HFFc6 (cell line): Measurements from ENCODE around the gene TP53TG5. TPM values are rescaled to one million over a fixed set of nuclear protein-coding genes. Genes with fewer than 3 reads are reported as not detected.

Experiments
- DNase-seq: peaks from one replicate; pipeline ENCODE4 v3.0.0-alpha.2; 2018
- H3K27ac Mint-ChIP-seq: 2 replicates; pipeline ENCODE4 v1.8.0; 2020; ENCODE audit warnings: mild to moderate bottlenecking, mixed read lengths
- H3K27me3 Mint-ChIP-seq: 2 replicates; pipeline ENCODE4 v1.8.0; 2021; ENCODE audit warnings: mild to moderate bottlenecking, moderate library complexity, mixed read lengths; ENCODE audit not compliant: insufficient read depth
- H3K36me3 Mint-ChIP-seq: 2 replicates; pipeline ENCODE4 v1.8.0; 2021; ENCODE audit warnings: low read depth, mixed read lengths
- H3K4me1 Mint-ChIP-seq: 2 replicates; pipeline ENCODE4 v1.8.0; 2020; ENCODE audit warnings: low read depth, mixed read lengths
- H3K4me3 Mint-ChIP-seq: 2 replicates; pipeline ENCODE4 v1.8.0; 2020; ENCODE audit warnings: mild to moderate bottlenecking, moderate library complexity, mixed read lengths
- H3K9me3 Mint-ChIP-seq: 2 replicates; pipeline ENCODE4 v1.8.0; 2020; ENCODE audit warnings: mild to moderate bottlenecking, mixed read lengths
- microRNA-seq: library from miRNA; unstranded; fragments of <30 nt; microRNA quantifications from one replicate; pipeline ENCODE4, GENCODE V29; 2019
- total RNA-seq, 6 experiments: library from RNA; stranded (reverse); fragmentation: NEBNext Ultra II Directional; extraction: Animal tissue kit (Norgen Biotek cat#: 25700); gene quantifications; 2 replicates in 1 of 6; 3 replicates in 5 of 6; pipeline ENCODE4 v1.2.3, GENCODE V29; 2021
- TF ChIP-seq, protein P1 (sequence below): fragments of 200-600 bp; sonication (generic); IDR thresholded peaks from 2 replicates; pipeline ENCODE4 v1.5.0; 2021; ENCODE audit warnings: antibody characterized with exemption, mild to moderate bottlenecking

TP53TG5 gene
- total RNA-seq, 6 experiments from 2014 or later: not detected

GRCh38 chr20:45329497-45330319 lies 48.4 kb downstream of the TP53TG5 start:
- TF ChIP-seq, protein P1, sequence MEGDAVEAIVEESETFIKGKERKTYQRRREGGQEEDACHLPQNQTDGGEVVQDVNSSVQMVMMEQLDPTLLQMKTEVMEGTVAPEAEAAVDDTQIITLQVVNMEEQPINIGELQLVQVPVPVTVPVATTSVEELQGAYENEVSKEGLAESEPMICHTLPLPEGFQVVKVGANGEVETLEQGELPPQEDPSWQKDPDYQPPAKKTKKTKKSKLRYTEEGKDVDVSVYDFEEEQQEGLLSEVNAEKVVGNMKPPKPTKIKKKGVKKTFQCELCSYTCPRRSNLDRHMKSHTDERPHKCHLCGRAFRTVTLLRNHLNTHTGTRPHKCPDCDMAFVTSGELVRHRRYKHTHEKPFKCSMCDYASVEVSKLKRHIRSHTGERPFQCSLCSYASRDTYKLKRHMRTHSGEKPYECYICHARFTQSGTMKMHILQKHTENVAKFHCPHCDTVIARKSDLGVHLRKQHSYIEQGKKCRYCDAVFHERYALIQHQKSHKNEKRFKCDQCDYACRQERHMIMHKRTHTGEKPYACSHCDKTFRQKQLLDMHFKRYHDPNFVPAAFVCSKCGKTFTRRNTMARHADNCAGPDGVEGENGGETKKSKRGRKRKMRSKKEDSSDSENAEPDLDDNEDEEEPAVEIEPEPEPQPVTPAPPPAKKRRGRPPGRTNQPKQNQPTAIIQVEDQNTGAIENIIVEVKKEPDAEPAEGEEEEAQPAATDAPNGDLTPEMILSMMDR: peak; percentile 34
- peaks cover 4% of the 10 kb centered on the region for H3K27me3 Mint-ChIP-seq
- H3K27ac Mint-ChIP-seq: no peak overlapping the region
- DNase-seq: no peak
- no peaks in the 10 kb centered on the region; the same call in 1 of the 2 replicates for H3K4me1 Mint-ChIP-seq
- H3K9me3 Mint-ChIP-seq: no peaks in the 10 kb centered on the region
- H3K36me3 Mint-ChIP-seq: peaks cover 16% of the 10 kb centered on the region
- no peak overlapping the region for H3K4me3 Mint-ChIP-seq

DNA sequence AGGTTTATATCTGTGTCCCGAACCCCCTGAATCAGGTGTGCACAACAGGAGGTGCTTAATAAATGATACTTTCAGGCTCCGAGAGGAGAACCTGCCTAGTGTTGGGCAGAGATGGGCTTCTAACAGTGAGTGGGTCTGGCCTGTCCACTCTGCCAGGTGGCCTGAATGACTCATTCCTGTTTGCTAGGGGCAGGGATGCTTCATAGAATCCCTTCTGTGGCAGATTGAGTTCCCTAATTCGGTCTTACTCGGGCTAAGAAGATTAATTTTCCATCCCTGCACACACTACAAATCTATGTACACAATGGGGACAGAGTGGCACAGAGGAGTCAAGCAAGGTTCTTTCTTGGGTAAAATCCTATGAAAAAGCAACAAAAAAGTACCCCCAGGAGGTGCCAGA lies 49.7 kb downstream of the TP53TG5 start:
- Mint-ChIP-seq H3K4me1 (no peaks in the 10 kb centered on the region; the same call in 1 of the 2 replicates), H3K27ac (peak overlapping the region; percentile 16; the same call in 1 of the 2 replicates), H3K4me3 (no peak overlapping the region), H3K27me3 (peaks cover 4% of the 10 kb centered on the region), H3K9me3 (no peaks in the 10 kb centered on the region), H3K36me3 (peaks cover 16% of the 10 kb centered on the region)
- DNase-seq: no peak
- TF ChIP-seq, protein P1: no peak

GRCh38 chr20:45325371-45325770 lies 52.8 kb downstream of the TP53TG5 start:
- no peak overlapping the region for H3K4me3 Mint-ChIP-seq
- no peaks in the 10 kb centered on the region; the same call in 1 of the 2 replicates for H3K4me1 Mint-ChIP-seq
- peaks cover 4% of the 10 kb centered on the region for H3K27me3 Mint-ChIP-seq
- DNase-seq: no peak
- no peaks in the 10 kb centered on the region for H3K9me3 Mint-ChIP-seq
- H3K27ac Mint-ChIP-seq: peak overlapping the region; percentile 29; the same call in 1 of the 2 replicates
- H3K36me3 Mint-ChIP-seq: peaks cover 7% of the 10 kb centered on the region
- TF ChIP-seq, protein P1: no peak

GRCh38 chr20:45323731-45324130 lies 54.4 kb downstream of the TP53TG5 start:
- H3K4me3 Mint-ChIP-seq: no peak overlapping the region
- no peaks in the 10 kb centered on the region for H3K9me3 Mint-ChIP-seq
- TF ChIP-seq, protein P1: no peak
- H3K27me3 Mint-ChIP-seq: peaks cover 4% of the 10 kb centered on the region
- H3K36me3 Mint-ChIP-seq: no peaks in the 10 kb centered on the region; the same call in 1 of the 2 replicates
- DNase-seq: peak; percentile 15
- H3K4me1 Mint-ChIP-seq: peaks cover 6% of the 10 kb centered on the region; the same call in 1 of the 2 replicates
- H3K27ac Mint-ChIP-seq: peak overlapping the region; percentile 26; the same call in 1 of the 2 replicates

GRCh38 chr20:45322952-45323383 lies 55.2 kb downstream of the TP53TG5 start:
- H3K27ac Mint-ChIP-seq: peak overlapping the region; percentile 26; the same call in 1 of the 2 replicates
- H3K4me1 Mint-ChIP-seq: peaks cover 6% of the 10 kb centered on the region; the same call in 1 of the 2 replicates
- H3K36me3 Mint-ChIP-seq: no peaks in the 10 kb centered on the region; the same call in 1 of the 2 replicates
- peaks cover 4% of the 10 kb centered on the region for H3K27me3 Mint-ChIP-seq
- DNase-seq: peak; percentile 10
- H3K9me3 Mint-ChIP-seq: no peaks in the 10 kb centered on the region
- H3K4me3 Mint-ChIP-seq: no peak overlapping the region
- TF ChIP-seq, protein P1: peak; percentile 27; the same call in 1 of the 2 replicates

Small RNAs within 50 kb of the gene (microRNA-seq; reads per million reads assigned to microRNA genes)
- gene MIR6812: 3.9 reads per million

Other genes with a start within 250 kb of the TP53TG5 start
- not detected for gene PI3, start 203.4 kb downstream of the TP53TG5 start, total RNA-seq
- gene SEMG1, start 171.3 kb downstream of the TP53TG5 start, total RNA-seq: not detected
- gene SEMG2, start 157.0 kb downstream of the TP53TG5 start, total RNA-seq: not detected
- under 1 TPM in 2 of 6 experiments, not detected in 4; 0.33 to 0.66 TPM for gene SLPI, start 123.8 kb downstream of the TP53TG5 start, total RNA-seq
- gene RBPJL, start 71.5 kb downstream of the TP53TG5 start, total RNA-seq: not detected
- not detected for gene MATN4, start 70.0 kb downstream of the TP53TG5 start, total RNA-seq
- 100 to 1,000 TPM; 122 to 146 (median 135) TPM for gene SDC4, start 29.9 kb downstream of the TP53TG5 start, total RNA-seq
- gene SYS1, start 15.2 kb downstream of the TP53TG5 start, total RNA-seq: 10 to 100 TPM; 22.9 to 34.1 (median 27.6) TPM
- 10 to 100 TPM; 15.2 to 19.5 (median 19.0) TPM for gene DBNDD2, start 30.0 kb upstream of the TP53TG5 start, total RNA-seq
- gene PIGT, start 37.8 kb upstream of the TP53TG5 start, total RNA-seq: 10 to 100 TPM; 76.7 to 94.0 (median 81.8) TPM
- gene WFDC2, start 91.4 kb upstream of the TP53TG5 start, total RNA-seq: under 1 TPM in 1 of 6 experiments, not detected in 5; 0.97 TPM
- gene SPINT3, start 137.3 kb upstream of the TP53TG5 start, total RNA-seq: not detected
- gene WFDC6, start 161.2 kb upstream of the TP53TG5 start, total RNA-seq: not detected
- not detected for gene EPPIN, start 169.1 kb upstream of the TP53TG5 start, total RNA-seq
- not detected for gene WFDC8, start 201.0 kb upstream of the TP53TG5 start, total RNA-seq